CMK (cell line): ENCODE data around the gene LMAN1L.

Experiments
- DNase-seq: peaks from one replicate; pipeline ENCODE4 v3.0.0-alpha.2; 2010; ENCODE audit warnings: low read depth

Gene LMAN1L

DNA sequence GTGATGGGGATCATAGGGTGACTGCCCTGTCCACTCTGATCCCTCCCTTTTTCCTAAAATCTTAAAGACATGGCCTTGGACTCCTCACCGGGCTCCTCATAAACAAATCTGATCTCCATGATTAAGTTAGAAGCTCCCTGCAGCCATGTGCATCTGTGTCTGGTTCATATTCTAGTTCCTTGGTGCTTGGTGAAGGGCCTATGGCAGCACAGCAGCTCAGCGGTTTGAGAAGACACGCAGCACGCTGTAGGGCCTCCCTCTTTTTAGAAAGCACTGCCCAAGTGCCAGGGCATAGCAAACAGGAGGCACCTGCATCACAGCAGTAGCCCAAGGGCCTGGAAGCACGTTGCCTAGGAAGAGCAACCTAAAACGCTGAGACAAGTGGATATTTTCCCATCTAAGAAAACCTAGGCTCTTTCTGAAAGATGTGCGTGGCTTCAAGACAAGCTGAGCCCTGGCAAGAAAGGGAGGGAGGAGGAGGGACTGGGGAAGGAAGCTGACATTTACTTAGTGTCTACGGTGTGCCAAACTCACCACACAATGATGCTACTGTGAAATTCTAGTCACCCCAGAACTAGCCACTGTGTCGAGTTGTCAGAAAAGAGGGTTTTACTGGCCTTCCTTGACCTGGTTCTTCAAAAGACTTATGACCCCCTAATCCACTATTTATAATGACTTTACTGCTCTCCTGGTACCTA lies 45.2 kb downstream of the LMAN1L start:
- DNase-seq, result no peak

DNA sequence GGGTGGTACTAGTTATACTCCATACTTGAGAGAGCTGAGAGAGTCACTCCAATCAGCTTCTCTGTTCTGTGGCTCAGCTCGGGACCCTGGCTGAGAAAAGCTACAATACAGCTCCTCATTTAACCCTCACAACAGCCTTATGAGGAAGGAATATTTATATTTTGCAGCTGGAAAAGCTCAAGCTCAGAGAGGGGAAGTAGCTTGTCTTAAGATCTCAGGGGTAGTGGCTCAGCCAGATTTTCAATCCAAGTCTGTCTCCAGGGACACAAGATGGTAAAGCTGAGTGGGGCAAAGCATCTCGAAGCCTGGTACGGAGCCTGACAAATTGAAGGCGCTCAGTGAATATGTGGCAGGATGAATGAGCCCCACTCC lies 45.7 kb downstream of the LMAN1L start:
- no peak for DNase-seq

DNA sequence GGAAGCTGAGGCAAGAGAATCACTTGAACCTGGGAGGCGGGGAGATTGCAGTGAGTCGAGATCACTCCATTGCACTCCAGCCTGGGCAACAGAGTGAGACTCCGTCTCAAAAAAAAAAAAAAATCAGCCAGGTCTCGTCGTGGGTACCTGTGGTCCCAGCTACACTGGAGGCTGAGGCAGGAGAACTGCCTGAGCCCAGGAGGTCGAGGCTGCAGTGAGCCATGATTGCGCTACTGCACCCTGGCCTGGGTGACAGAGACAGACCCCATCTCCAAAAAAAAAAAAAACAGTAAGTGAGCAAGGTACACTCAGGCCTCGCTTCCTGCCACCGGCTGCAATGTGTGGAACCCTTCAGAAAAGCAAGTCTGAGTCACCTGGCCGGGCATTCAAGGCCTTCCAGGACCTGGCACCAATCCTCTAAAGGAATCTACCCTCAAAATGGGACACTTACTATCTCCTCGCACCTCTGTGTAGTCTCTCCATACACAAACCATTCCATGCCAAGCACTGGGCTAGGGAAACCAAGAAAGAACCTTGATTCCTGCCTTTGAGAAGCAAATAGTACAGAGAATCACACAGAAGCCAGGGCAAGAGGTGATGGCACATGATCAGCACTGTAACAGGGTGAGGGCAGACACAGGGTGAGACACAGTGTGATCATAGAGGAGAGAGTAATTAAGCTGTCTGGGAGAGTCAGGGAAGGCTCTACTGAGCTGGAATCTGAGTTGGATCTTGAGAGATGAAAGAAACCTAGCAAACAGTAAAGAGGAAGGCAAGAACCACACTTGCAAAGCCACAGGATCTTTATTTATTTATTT lies 50.8 kb downstream of the LMAN1L start:
- DNase-seq, result no peak

DNA sequence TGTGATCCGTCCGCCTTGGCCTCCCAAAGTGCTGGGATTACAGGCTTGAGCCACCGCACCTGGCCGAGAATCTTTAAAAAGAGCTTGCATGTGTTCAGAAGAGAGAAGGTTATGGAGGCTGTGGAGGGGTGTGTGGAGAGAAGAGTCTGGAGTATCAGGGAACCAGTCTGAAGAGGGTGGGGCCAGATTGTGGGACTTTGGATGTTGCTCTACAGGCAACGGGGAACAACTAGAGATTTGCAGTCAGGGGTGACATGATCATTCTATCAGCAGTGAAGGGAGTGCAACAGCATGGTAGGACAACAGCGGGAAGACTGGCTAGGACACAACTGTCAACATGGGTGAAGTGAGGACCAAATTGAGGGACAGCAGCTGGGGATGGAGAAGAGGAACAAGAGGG lies 51.7 kb downstream of the LMAN1L start:
- no peak for DNase-seq

DNA sequence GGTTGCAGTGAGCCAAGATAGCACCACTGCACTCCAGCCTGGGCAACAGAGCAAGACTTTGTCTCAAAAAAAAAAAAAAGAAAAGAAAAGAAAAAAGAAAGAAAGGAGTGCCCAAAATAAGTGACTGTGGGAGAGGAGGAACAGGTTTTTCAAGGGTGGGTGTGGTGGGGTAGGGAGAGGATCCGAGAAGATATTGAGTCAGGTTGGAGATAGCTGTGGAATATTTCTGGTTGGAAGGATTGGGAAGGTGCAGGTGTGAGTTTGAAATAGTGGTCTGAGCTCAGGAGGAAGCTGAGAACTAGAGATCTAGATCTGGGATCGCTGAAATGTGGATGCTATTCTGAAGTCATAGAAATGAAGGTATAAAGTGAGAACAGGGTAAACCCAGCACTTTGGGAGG lies 52.7 kb downstream of the LMAN1L start:
- no peak for DNase-seq

DNA sequence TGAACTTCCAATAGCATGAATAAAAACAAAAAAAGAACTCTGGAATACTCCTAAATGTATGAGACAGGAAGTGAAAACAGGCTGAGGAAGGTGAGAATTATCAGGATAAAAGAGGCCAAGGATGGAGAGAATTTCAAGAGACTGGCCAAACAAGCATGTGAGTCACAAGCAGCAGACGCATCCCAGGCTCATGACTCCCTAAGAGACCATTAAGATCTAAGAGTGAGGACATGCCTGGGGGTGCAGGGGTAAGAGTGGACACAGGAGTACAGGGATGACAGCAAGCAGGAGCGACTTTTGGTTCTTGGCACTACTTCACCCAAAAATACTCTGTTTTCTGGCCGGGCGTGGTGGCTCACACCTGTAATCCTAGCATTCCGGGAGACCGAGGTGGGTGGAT lies 53.5 kb downstream of the LMAN1L start:
- no peak for DNase-seq

DNA sequence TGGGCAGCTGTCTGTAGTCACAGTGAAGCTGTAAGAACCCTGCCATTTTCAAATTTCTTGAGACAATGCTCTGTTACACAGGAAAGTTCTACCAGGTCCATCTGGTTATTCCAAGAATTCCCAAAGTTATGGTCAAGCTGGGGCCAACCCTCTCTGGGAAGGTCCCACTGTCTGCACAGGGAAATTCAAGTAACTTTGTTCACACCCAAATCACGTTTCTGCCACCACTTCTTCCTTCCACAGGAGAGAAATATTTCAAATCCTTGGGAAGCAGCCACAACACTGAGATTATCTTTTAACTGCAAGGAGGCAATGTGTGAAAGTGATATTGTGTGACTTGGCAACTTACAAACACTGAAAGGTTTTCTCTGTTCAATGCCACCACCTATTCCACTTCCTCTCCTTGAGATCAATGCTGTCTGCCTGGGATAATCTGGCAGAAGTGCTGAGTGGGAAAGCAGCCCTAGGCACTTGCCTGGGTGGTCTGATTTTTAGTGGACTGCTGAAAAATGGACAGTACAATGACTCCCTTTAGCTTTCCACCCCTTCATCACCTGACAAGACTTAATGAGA lies 54.9 kb downstream of the LMAN1L start:
- DNase-seq, result no peak

DNA sequence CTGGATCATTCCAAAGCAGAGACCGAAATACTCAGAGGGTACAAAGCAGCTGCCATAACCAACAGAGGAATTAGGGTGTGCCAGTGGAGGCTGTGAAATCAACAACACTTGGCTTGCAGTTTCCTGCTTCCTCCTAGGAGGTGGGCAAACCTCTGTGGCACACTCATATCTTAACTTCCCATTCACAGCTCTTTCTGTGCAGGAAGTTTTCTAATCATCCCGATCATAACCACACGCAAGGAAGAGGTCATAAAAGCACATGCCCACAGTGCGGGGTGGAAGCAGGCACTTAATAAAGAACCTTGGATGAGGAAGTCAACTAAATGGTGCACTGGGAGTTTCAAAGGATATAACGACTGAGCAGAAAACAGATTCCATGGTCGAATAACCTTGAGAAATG lies 55.4 kb downstream of the LMAN1L start:
- peak; percentile 88 for DNase-seq

DNA sequence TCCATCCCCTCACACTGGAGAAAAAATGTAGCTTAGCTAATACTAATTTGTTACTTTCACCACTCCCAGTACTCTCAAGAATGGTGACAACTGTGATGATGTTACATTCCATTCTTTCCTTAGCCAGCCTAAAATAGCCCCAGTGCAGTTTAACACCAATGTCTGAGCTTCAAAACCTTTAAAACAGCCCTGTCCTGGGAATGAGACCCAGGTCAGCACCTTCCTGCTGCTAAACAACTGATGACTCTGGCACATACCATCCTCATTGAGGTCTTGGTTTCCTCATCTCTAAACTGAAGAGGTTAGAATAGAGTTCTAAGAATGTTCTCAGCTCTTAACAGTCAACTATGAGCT lies 56.7 kb downstream of the LMAN1L start:
- no peak for DNase-seq

DNA sequence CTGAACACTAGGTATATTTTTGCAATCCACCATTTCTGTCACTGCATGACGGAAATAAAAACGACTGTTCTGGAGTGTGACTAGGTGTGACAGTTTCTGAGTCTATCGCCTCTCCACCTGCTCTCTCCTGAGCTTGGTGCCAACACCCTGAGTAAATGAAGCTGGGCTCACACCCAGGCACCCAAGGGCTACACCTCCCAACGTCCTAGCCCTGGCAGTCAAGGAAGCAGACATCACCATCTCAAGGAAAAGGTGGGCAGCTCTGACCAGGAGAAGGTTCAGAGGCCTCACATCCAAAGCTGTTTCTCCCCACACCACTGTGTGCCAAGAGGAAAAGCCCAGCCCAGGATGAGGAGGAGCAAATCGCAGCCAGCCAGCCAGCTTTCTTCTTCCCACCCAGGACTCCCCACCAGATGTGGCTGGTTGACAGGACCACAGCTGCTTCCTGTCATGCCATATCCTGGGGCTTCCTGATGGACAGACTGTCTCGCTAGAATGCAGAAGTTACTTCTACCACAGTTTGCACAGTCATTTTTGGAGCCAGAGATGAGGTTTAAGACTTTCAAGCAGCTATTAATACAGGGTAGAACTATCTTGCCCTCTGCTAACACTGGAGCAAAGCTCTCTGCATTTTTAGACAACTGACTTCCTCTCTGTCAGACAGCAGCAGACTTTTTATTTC lies 57.2 kb downstream of the LMAN1L start:
- peak; percentile 95 for DNase-seq

DNA sequence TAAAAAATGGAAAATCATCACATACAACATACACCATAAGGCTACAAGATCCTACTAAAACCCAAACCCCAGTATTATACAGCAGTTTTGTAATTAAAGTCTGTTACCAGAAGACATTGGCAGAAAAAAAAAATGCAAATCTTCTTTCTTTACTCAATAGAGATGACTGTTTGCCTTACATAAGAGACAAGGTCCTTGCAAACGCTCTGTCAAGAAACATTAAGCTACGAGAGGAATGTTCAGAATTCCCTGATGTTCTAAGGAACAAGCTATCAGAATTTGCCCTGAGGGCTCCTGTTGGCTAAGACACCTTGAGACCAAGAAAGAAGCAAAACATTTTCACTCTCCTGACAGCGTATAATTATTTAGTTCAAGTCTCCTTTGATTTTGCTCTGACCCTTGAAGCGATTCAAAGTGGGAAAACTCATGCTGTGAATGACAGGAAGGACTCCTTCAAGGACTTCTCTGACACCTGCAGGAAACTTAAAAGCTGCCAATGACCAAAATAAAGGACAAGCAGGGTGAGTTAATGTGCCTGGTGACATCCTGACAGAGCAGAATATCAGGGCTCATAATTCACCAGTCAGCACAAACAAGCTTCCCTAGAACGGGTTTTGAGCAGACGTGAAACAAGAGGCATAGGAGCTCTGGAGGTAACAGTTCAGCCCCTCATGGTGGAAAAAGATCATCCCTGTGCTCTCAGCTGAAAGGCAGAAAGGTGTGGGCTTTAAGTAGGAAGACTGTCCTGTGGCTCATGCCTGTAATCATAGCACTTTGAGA lies 58.0 kb downstream of the LMAN1L start:
- no peak for DNase-seq

DNA sequence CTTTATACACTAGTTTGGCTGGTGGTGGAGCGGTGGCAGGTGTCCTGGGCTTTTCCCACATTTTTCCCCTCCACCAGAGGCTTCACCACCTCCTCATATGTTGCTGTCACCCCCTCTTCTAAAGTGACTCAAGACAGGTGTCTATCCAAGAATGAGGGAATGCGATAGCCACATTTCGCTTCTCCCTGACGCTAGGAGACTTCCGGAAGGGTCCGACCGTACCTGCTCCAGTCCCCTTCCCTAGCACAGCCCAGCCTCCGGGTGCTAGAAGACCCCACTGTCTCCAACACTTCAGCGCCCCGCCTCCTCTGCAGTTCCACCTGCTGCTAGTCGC lies 60.0 kb downstream of the LMAN1L start:
- DNase-seq, result no peak

DNA sequence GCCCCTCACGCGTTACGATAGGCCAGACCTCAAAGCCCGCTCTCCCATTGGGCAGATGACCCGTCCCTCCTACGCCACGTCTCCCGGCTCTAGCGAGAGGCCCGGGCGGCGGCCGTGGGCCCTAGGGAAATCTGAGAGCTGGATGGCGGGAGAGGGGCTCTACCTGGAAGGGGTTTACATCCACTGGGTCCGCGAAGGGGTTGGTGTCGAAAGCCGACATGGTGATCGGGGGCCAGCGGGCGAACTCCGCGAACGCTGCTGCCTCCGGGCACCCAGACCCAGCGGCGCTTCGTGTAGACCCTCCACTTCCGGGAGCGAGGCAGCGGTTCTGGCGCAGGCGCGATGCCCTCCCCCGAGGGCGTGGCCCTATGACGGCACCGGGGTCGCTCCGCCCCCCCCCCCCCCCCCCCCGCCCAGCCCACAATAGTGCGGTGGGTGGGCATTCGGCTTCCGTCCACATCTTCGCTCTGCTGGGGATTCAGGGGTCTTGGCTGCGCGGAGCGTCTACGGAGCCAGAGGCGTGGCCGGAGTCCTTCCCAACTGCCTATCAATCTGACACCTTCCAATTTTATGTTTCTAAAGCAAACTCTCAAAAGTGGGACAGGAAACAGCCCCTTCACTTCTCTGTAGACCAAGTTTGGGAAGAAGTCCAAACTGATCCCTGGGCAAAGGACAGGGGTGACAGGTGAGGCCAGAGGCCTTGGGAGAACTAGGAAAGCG lies 60.6 kb downstream of the LMAN1L start, which contains the start of gene SCAMP2:
TSS of gene SCAMP2 (minus strand) at position 330 of the 720 bp plus-strand sequence. CDS start at position 220, 110 bp downstream.
- DNase-seq, result peak; percentile 95

DNA sequence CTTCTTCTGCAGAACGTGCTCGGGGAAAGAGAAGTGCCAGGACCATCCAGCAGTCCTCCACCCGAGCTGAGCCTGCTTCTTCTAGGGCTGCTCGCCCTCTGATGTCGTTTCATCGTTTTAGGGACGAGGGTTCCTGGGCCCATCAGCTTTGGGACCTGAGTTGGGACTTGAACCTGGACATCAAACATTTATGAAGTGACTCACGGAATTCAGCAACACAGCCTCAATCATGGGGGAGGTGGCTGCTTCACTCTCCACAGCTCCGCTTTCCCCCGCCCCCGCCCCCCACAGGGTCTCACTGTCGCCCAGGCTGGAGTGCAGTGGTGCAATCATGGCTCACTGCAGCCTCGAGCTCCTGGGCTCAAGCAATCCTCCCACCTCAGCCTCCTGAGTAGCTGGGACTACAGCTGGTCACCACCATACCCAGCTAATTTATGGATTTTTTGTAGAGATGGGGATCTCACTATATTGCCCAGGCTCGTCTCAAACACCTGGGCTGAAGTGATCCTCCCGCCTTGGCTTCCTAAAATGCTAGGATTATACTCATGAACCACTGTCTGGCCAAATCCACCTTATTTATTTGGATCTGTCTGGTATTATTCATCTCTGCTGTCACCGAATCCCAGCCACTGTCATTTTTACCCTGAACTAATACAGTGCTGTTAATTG lies 61.3 kb downstream of the LMAN1L start:
- DNase-seq, result no peak
